ENCODE measurements around the gene MARK2. TPM values are rescaled to one million over a fixed set of nuclear protein-coding genes. Genes with fewer than 3 reads are reported as not detected.

Gene MARK2
- total RNA-seq, 1 donor, result 16.4 TPM

DNA sequence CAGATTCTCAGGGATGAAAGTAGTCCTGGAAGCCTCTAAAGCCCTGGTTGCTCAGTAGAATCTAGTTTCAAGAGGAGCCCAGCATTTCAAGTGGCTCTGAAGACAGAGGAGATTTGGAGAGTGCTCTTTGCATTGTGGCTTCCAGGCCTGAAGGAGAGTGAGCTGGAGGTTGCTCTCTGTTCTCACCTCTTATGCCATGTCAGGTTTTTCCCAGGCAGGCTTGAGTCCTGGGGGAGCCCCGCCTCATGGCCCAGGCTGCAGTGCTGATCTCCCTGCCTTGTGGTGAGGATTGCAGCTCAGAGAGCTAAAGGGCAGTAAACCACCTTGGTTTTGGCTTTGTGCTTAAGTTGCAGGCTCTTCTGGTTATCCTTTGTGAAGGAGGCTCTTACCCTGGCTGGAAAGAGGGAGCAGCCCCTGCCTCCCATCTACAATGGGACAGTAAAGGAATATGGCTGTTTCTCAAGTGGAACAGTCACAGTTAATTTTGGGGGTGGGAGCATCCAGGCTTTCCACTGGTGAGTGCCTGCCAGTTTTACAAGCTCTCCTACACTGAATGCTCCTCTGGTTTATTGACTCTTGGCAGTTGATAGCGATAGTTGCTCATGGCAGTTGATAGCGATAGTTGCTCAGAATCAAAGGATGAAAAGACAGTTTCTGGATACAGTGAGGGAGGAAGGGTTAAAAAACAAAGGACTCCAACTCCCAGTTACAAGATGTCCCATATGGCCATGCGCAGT lies 45.5 kb downstream of the MARK2 start:
- no peak for DNase-seq (ENCODE audit: low read depth)
- no peak for TF ChIP-seq CTCF (IDR thresholded peaks at IDR 0.05; ENCODE audit: insufficient read depth, low read depth, low read length)

GRCh38 chr11:63887386-63887999 lies 48.6 kb downstream of the MARK2 start:
- TF ChIP-seq CTCF (IDR thresholded peaks at IDR 0.05; ENCODE audit: insufficient read depth, low read depth, low read length), result no peak
- DNase-seq (ENCODE audit: low read depth), result no peak
- no peak overlapping the region for H3K4me3 ChIP-seq (ENCODE audit: low read depth, low read length)

More for the DNA sequence above, 45.5 kb downstream of the MARK2 start:
- H3K4me3 ChIP-seq (ENCODE audit: low read depth, low read length), result no peak overlapping the region

DNA sequence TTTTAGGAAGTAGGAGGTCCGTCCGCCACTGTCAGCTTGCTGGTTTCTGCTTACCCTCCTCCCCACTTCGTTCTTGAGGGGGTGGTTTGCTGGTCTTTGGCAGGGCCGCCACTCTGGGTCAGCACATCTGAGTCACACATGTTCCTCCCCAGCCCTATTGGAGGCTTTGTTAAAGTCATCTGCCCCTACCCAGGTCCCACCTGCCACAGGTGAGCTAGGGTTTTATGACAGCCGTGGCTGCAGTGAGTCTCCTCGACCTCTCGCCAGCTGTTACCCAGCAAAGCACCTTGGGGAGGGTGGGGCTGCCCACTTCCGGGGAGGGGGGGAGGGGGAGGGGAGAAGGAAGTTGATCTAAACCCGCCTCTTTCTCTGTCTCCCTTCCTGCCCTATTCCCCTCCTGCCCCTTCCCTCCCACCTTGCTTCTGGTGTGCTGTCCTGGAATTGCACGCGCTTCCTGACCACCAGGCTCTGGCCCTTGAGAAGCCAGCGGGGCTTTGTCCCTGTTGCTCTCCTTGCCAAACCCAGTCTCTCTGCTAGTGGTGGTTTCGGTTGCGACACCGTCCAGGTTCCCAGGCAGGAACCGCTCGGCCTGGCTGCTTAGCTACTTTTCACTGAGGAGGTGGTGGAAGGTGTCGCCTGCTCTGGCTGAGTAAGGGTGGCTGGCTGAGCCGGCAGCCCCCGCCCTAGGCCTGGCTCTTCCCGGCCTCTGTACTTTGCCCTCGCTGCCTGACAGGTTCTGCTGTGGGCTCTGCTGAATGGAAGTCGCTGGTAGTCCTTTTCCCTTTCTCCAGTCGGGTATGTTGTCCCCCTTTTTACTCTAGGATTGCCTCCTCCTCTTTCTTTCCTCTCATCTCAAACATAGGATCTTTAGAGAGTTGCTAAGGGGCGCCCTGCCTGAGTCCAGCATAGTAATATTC lies 49.5 kb downstream of the MARK2 start:
- TF ChIP-seq CTCF (IDR thresholded peaks at IDR 0.05; ENCODE audit: insufficient read depth, low read depth, low read length), result no peak
- H3K4me3 ChIP-seq (ENCODE audit: low read depth, low read length), result no peak overlapping the region
- DNase-seq (ENCODE audit: low read depth), result peak; percentile 74

- H3K4me3 ChIP-seq (ENCODE audit: low read depth, low read length), result no peak overlapping the region
- TF ChIP-seq CTCF (IDR thresholded peaks at IDR 0.05; ENCODE audit: insufficient read depth, low read depth, low read length), result no peak
- DNase-seq (ENCODE audit: low read depth), result no peak
These were observed 50.4 kb downstream of the MARK2 start for GRCh38 chr11:63889344-63889743.

DNA sequence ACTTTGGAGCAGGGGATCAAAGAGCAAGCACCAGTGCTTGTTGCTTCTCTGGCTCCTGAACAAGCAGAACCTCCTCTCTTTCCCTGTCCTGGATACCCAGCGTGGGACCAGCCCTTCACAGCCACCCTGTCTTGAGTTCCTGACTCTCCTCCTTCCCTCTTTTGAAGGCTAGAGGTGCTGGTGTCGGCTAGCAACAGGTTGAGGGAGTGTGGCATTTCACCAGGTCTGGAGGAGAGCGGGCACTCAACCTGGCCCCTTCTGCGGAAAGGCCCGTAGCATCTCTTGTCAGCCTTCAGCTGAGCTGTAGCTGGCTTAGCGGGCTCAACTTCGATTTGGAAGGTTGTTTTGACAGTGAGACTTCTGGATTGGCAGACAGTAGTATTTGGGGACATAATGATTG lies 51.5 kb downstream of the MARK2 start:
- no peak overlapping the region for H3K4me3 ChIP-seq (ENCODE audit: low read depth, low read length)
- TF ChIP-seq CTCF (IDR thresholded peaks at IDR 0.05; ENCODE audit: insufficient read depth, low read depth, low read length), result no peak
- DNase-seq (ENCODE audit: low read depth), result no peak

GRCh38 chr11:63892228-63892627 lies 53.3 kb downstream of the MARK2 start:
- DNase-seq (ENCODE audit: low read depth), result peak; percentile 59
- H3K4me3 ChIP-seq (ENCODE audit: low read depth, low read length), result no peak overlapping the region
- no peak for TF ChIP-seq CTCF (IDR thresholded peaks at IDR 0.05; ENCODE audit: insufficient read depth, low read depth, low read length)

Measured in fibroblast of villous mesenchyme (primary cell).